ENCODE results near the gene PCDHGA9.
A peak's percentile ranks its signal among the peaks of the same experiment; 100 is the strongest.
"Not testable (repeated sequence)": the region's sequence is repeated elsewhere in the genome, so short reads cannot be mapped to it uniquely, and the experiment has no call there.

Gene PCDHGA9

DNA sequence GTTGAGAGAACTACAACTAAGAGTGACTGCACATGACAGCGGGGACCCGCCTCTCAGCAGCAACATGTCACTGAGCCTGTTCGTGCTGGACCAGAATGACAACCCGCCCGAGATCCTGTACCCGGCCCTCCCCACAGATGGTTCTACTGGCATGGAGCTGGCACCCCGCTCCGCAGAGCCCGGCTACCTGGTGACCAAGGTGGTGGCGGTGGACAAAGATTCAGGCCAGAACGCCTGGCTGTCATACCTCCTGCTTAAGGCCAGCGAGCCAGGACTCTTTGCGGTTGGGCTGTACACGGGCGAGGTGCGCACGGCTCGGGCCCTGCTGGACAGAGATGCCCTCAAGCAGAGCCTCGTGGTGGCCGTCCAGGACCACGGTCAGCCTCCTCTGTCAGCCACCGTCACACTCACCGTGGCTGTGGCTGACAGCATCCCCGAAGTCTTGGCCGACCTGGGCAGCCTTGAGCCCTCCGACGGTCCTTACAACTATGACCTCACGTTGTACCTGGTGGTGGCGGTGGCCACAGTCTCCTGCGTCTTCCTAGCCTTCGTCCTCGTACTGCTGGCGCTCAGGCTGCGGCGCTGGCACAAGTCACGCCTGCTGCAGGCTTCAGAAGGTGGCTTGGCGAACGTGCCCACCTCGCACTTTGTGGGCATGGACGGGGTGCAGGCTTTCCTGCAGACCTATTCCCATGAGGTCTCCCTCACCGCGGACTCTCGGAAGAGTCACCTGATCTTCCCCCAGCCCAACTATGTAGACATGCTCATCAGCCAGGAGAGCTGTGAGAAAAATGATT lies 17.9 kb upstream of the PCDHGA9 start:
- Histone ChIP-seq H3K4me1 (ENCODE audit: control insufficient read depth, insufficient read depth, low read length) (peaks cover 1% of the 10 kb centered on the region; the same call in 1 of the 2 replicates), H3K36me3 (ENCODE audit: control insufficient read depth, insufficient read depth, low read length) (no peaks in the 10 kb centered on the region), H3K4me3 (ENCODE audit: low read length) (no peak overlapping the region), H3K27ac (ENCODE audit: low read length) (no peak overlapping the region), H3K27me3 (ENCODE audit: control insufficient read depth, insufficient read depth, low read length) (peaks cover 3% of the 10 kb centered on the region; the same call in 1 of the 2 replicates), H3K9me3 (ENCODE audit: control insufficient read depth, insufficient read depth, low read length) (peaks cover 2% of the 10 kb centered on the region)
- DNase-seq (ENCODE audit: low read depth, low spot score): no peak
- no CpG with 5 or more reads among the region's 43 CpGs for WGBS (ENCODE audit: insufficient coverage, insufficient read length)

DNA sequence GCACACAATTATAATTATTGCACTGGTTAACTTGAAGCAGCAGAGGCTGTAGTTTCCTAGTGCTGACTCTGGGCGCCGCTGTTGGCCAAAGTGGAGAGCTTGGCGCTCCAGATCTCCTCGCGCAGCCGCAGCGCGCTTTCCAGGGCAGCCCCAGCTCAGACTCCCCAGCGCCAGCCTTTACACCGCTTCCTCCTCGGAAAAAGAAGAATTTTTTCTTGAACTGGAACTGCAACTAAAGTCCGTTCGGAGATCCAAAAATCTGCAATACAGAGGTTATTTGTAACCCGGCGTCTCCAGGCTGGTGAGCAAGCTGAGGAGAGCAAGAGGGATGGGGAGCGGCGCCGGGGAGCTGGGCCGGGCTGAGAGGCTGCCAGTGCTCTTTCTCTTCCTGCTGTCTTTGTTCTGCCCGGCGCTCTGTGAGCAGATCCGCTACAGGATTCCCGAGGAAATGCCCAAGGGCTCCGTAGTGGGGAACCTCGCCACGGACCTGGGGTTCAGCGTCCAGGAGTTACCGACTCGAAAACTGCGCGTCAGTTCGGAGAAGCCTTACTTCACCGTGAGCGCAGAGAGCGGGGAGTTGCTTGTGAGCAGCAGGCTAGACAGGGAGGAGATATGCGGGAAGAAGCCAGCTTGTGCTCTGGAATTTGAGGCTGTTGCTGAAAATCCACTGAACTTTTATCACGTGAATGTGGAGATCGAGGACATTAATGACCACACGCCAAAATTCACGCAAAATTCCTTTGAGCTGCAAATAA lies 14.8 kb upstream of the PCDHGA9 start, which contains the start of gene PCDHGB4:
PCDHGB4 (plus strand) TSS at position 142 of the 755 bp plus-strand sequence; CDS start at position 329, 187 bp downstream.
- not testable (repeated sequence) for DNase-seq (ENCODE audit: low read depth, low spot score); H3K9me3 ChIP-seq (ENCODE audit: control insufficient read depth, insufficient read depth, low read length); H3K4me1 ChIP-seq (ENCODE audit: control insufficient read depth, insufficient read depth, low read length); H3K27ac ChIP-seq (ENCODE audit: low read length); H3K36me3 ChIP-seq (ENCODE audit: control insufficient read depth, insufficient read depth, low read length); H3K27me3 ChIP-seq (ENCODE audit: control insufficient read depth, insufficient read depth, low read length)
- peak within 1 kb of the TSS; percentile 66; the same call in 1 of the 2 replicates for H3K4me3 ChIP-seq (ENCODE audit: low read length)
- WGBS (ENCODE audit: insufficient coverage, insufficient read length): no CpG with 5 or more reads among the region's 40 CpGs

DNA sequence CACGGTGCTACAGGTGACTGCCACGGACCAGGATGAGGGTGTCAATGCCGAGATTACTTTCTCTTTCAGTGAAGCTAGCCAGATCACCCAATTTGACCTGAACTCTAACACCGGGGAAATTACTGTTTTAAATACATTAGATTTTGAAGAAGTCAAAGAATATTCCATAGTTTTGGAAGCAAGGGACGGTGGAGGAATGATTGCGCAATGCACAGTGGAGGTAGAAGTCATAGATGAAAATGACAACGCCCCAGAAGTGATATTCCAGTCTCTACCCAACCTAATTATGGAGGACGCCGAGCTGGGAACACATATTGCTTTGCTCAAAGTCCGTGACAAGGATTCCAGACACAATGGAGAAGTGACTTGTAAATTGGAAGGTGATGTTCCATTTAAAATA lies 13.9 kb upstream of the PCDHGA9 start:
- Histone ChIP-seq H3K9me3 (ENCODE audit: control insufficient read depth, insufficient read depth, low read length) (peaks cover 3% of the 10 kb centered on the region), H3K27ac (ENCODE audit: low read length) (no peak overlapping the region), H3K36me3 (ENCODE audit: control insufficient read depth, insufficient read depth, low read length) (peaks cover 6% of the 10 kb centered on the region), H3K27me3 (ENCODE audit: control insufficient read depth, insufficient read depth, low read length) (peaks cover 3% of the 10 kb centered on the region; the same call in 1 of the 2 replicates), H3K4me3 (ENCODE audit: low read length) (no peak overlapping the region), H3K4me1 (ENCODE audit: control insufficient read depth, insufficient read depth, low read length) (peaks cover 1% of the 10 kb centered on the region; the same call in 1 of the 2 replicates)
- no peak for DNase-seq (ENCODE audit: low read depth, low spot score)
- no CpG with 5 or more reads among the region's 10 CpGs for WGBS (ENCODE audit: insufficient coverage, insufficient read length)

DNA sequence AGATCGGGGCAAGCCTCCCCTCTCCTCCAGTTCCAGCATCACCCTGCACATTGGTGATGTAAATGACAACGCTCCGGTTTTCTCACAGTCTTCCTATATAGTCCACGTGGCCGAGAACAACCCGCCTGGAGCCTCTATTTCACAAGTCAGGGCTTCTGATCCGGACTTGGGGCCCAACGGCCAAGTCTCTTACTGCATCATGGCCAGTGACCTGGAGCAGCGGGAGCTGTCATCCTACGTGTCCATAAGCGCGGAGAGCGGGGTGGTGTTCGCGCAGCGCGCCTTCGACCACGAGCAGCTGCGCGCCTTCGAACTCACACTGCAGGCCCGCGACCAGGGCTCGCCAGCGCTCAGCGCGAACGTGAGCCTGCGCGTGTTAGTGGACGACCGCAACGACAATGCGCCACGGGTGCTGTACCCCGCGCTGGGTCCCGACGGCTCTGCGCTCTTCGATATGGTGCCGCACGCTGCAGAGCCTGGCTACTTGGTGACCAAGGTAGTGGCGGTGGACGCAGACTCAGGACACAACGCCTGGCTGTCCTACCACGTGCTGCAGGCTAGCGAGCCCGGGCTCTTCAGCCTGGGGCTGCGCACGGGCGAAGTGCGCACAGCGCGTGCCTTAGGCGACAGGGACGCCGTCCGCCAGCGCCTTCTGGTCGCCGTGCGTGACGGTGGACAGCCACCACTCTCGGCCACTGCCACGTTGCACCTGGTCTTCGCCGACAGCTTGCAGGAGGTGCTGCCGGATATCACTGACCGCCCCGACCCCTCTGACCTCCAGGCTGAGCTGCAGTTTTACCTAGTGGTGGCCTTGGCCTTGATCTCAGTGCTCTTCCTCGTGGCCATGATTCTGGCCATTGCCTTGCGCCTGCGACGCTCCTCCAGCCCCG lies 13.2 kb upstream of the PCDHGA9 start:
- H3K4me1 ChIP-seq (ENCODE audit: control insufficient read depth, insufficient read depth, low read length): peaks cover 1% of the 10 kb centered on the region; the same call in 1 of the 2 replicates
- H3K27me3 ChIP-seq (ENCODE audit: control insufficient read depth, insufficient read depth, low read length): peaks cover 3% of the 10 kb centered on the region; the same call in 1 of the 2 replicates
- H3K27ac ChIP-seq (ENCODE audit: low read length): no peak overlapping the region
- DNase-seq (ENCODE audit: low read depth, low spot score): no peak
- peaks cover 3% of the 10 kb centered on the region for H3K9me3 ChIP-seq (ENCODE audit: control insufficient read depth, insufficient read depth, low read length)
- no peak overlapping the region for H3K4me3 ChIP-seq (ENCODE audit: low read length)
- no CpG with 5 or more reads among the region's 77 CpGs for WGBS (ENCODE audit: insufficient coverage, insufficient read length)
- H3K36me3 ChIP-seq (ENCODE audit: control insufficient read depth, insufficient read depth, low read length): peaks cover 6% of the 10 kb centered on the region

DNA sequence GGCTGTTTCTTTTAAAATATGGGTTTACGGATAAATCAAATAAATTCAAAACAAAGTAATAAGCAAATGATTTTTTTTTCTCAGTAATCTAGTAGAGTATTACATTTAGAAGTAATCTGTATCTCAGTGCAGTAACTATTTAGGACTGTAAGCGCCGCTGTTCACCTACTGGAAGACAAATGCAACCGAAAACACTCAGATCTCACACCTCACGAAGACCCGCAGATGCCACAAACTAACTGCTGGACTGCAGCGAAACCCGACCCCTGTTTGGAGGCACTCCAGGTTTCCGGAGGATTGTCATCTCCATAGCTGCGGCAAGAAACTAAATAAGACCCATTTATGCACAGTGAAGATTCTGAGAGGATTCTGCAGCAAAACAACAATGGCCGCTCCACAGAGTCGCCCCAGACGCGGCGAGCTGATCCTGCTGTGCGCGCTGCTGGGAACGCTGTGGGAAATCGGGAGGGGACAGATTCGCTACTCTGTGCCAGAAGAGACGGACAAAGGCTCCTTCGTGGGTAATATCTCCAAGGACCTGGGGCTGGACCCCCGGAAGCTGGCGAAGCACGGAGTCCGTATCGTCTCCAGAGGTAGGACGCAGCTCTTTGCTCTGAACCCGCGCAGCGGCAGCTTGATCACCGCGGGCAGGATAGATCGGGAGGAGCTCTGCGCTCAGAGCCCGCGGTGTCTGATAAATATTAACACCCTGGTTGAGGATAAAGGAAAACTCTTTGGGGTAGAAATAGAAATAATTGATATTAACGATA lies 10.0 kb upstream of the PCDHGA9 start, which contains the start of gene PCDHGA8:
PCDHGA8 (plus strand) TSS at position 205 of the 770 bp plus-strand sequence; CDS start at position 386, 181 bp downstream.
- peaks cover 3% of the 10 kb centered on the region for H3K9me3 ChIP-seq (ENCODE audit: control insufficient read depth, insufficient read depth, low read length)
- H3K27ac ChIP-seq (ENCODE audit: low read length): no peak within 1 kb of the TSS
- DNase-seq (ENCODE audit: low read depth, low spot score): no peak
- peaks cover 6% of the 10 kb centered on the region for H3K36me3 ChIP-seq (ENCODE audit: control insufficient read depth, insufficient read depth, low read length)
- H3K4me3 ChIP-seq (ENCODE audit: low read length): no peak within 1 kb of the TSS
- H3K27me3 ChIP-seq (ENCODE audit: control insufficient read depth, insufficient read depth, low read length): peaks cover 3% of the 10 kb centered on the region; the same call in 1 of the 2 replicates
- peaks cover 1% of the 10 kb centered on the region; the same call in 1 of the 2 replicates for H3K4me1 ChIP-seq (ENCODE audit: control insufficient read depth, insufficient read depth, low read length)
- WGBS (ENCODE audit: insufficient coverage, insufficient read length): no CpG with 5 or more reads among the region's 38 CpGs

DNA sequence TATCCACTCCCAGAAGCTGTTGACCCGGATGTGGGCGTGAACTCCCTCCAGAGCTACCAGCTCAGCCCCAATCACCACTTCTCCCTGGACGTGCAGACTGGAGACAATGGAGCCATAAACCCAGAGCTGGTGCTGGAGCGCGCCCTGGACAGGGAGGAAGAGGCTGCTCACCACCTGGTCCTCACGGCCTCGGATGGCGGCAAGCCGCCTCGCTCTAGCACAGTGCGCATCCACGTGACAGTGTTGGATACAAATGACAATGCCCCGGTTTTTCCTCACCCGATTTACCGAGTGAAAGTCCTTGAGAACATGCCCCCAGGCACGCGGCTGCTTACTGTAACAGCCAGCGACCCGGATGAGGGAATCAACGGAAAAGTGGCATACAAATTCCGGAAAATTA lies 9.3 kb upstream of the PCDHGA9 start:
- Histone ChIP-seq H3K27me3 (ENCODE audit: control insufficient read depth, insufficient read depth, low read length) (peaks cover 1% of the 10 kb centered on the region; the same call in 1 of the 2 replicates), H3K9me3 (ENCODE audit: control insufficient read depth, insufficient read depth, low read length) (peaks cover 3% of the 10 kb centered on the region), H3K27ac (ENCODE audit: low read length) (no peak overlapping the region), H3K36me3 (ENCODE audit: control insufficient read depth, insufficient read depth, low read length) (peaks cover 6% of the 10 kb centered on the region), H3K4me3 (ENCODE audit: low read length) (no peak overlapping the region), H3K4me1 (ENCODE audit: control insufficient read depth, insufficient read depth, low read length) (peaks cover 1% of the 10 kb centered on the region; the same call in 1 of the 2 replicates)
- WGBS (ENCODE audit: insufficient coverage, insufficient read length): no CpG with 5 or more reads among the region's 21 CpGs
- no peak for DNase-seq (ENCODE audit: low read depth, low spot score)

DNA sequence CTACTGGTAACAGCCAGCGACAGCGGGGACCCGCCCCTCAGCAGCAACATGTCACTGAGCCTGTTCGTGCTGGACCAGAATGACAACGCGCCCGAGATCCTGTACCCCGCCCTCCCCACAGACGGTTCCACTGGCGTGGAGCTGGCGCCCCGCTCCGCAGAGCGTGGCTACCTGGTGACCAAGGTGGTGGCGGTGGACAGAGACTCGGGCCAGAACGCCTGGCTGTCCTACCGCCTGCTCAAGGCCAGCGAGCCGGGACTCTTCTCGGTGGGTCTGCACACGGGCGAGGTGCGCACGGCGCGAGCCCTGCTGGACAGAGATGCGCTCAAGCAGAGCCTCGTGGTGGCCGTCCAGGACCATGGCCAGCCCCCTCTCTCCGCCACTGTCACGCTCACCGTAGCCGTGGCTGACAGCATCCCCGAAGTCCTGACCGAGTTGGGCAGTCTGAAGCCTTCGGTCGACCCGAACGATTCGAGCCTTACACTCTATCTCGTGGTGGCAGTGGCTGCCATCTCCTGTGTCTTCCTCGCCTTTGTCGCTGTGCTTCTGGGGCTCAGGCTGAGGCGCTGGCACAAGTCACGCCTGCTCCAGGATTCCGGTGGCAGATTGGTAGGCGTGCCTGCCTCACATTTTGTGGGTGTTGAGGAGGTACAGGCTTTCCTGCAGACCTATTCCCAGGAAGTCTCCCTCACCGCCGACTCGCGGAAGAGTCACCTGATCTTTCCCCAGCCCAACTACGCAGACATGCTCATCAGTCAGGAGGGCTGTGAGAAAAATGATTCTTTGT lies 8.0 kb upstream of the PCDHGA9 start:
- H3K4me1 ChIP-seq (ENCODE audit: control insufficient read depth, insufficient read depth, low read length); H3K27me3 ChIP-seq (ENCODE audit: control insufficient read depth, insufficient read depth, low read length); H3K9me3 ChIP-seq (ENCODE audit: control insufficient read depth, insufficient read depth, low read length); H3K27ac ChIP-seq (ENCODE audit: low read length); H3K36me3 ChIP-seq (ENCODE audit: control insufficient read depth, insufficient read depth, low read length); DNase-seq (ENCODE audit: low read depth, low spot score); H3K4me3 ChIP-seq (ENCODE audit: low read length): not testable (repeated sequence)
- WGBS (ENCODE audit: insufficient coverage, insufficient read length): no CpG with 5 or more reads among the region's 53 CpGs

DNA sequence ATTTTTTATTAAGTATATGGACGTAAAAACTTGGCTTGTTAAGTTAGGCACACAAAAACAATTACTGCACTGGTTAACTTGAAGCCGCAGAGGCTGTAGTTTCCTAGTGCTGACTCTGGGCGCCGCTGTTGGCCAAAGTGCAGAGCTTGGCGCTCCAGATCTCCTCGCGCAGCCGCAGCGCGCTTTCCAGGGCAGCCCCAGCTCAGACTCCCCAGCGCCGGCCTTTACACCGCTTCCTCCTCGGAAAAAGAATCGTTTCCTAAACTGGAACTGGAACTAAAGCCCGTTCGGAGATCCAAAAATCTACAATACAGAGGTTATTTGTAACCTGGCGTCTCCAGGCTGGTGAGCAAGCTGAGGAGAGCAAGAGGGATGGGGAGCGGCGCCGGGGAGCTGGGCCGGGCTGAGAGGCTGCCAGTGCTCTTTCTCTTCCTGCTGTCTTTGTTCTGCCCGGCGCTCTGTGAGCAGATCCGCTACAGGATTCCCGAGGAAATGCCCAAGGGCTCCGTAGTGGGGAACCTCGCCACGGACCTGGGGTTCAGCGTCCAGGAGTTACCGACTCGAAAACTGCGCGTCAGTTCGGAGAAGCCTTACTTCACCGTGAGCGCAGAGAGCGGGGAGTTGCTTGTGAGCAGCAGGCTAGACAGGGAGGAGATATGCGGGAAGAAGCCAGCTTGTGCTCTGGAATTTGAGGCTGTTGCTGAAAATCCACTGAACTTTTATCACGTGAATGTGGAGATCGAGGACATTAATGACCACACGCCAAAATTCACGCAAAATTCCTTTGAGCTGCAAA lies 4.6 kb upstream of the PCDHGA9 start, which contains the start of gene PCDHGB5:
PCDHGB5 (plus strand) TSS at position 192 of the 796 bp plus-strand sequence; CDS start at position 373, 181 bp downstream.
- WGBS (ENCODE audit: insufficient coverage, insufficient read length): 100% methylated on average over 1 of the region's 43 CpGs
- H3K36me3 ChIP-seq (ENCODE audit: control insufficient read depth, insufficient read depth, low read length); H3K27ac ChIP-seq (ENCODE audit: low read length); H3K27me3 ChIP-seq (ENCODE audit: control insufficient read depth, insufficient read depth, low read length); DNase-seq (ENCODE audit: low read depth, low spot score); H3K4me1 ChIP-seq (ENCODE audit: control insufficient read depth, insufficient read depth, low read length); H3K9me3 ChIP-seq (ENCODE audit: control insufficient read depth, insufficient read depth, low read length); H3K4me3 ChIP-seq (ENCODE audit: low read length): not testable (repeated sequence)
